Measurements from ENCODE around the gene LRRC56.

LRRC56 gene

GRCh38 chr11:578276-579035, 41.1 kb downstream of the LRRC56 start:
- Mint-ChIP-seq H3K27ac (peak overlapping the region; percentile 59), H3K9me3 (no peaks in the 10 kb centered on the region), H3K36me3 (no peaks in the 10 kb centered on the region), H3K27me3 (no peaks in the 10 kb centered on the region), H3K4me1 (peaks cover 57% of the 10 kb centered on the region), H3K4me3 (peak overlapping the region; percentile 93)

GRCh38 chr11:579830-580601, 42.7 kb downstream of the LRRC56 start:
- Mint-ChIP-seq H3K9me3 (no peaks in the 10 kb centered on the region), H3K36me3 (no peaks in the 10 kb centered on the region), H3K27ac (peak overlapping the region; percentile 25), H3K27me3 (no peaks in the 10 kb centered on the region), H3K4me1 (peaks cover 45% of the 10 kb centered on the region), H3K4me3 (peak overlapping the region; percentile 49)

GRCh38 chr11:581342-581741, 44.0 kb downstream of the LRRC56 start:
- peaks cover 2% of the 10 kb centered on the region for H3K36me3 Mint-ChIP-seq
- H3K27ac Mint-ChIP-seq, result no peak overlapping the region
- peaks cover 47% of the 10 kb centered on the region for H3K4me1 Mint-ChIP-seq

GRCh38 chr11:581752-582151, 44.4 kb downstream of the LRRC56 start:
- no peak overlapping the region for H3K27ac Mint-ChIP-seq
- no peaks in the 10 kb centered on the region for H3K27me3 Mint-ChIP-seq
- peaks cover 2% of the 10 kb centered on the region for H3K36me3 Mint-ChIP-seq
- H3K4me3 Mint-ChIP-seq, result no peak overlapping the region
- H3K4me1 Mint-ChIP-seq, result peaks cover 49% of the 10 kb centered on the region
- no peaks in the 10 kb centered on the region for H3K9me3 Mint-ChIP-seq

More at GRCh38 chr11:581342-581741, 44.0 kb downstream of the LRRC56 start:
- Mint-ChIP-seq H3K9me3 (no peaks in the 10 kb centered on the region), H3K4me3 (no peak overlapping the region), H3K27me3 (no peaks in the 10 kb centered on the region)

- H3K27me3 Mint-ChIP-seq, result no peaks in the 10 kb centered on the region
- no peak overlapping the region for H3K27ac Mint-ChIP-seq
- no peaks in the 10 kb centered on the region for H3K9me3 Mint-ChIP-seq
- no peak overlapping the region for H3K4me3 Mint-ChIP-seq
- H3K4me1 Mint-ChIP-seq, result peaks cover 48% of the 10 kb centered on the region
- H3K36me3 Mint-ChIP-seq, result peaks cover 9% of the 10 kb centered on the region
Measured at GRCh38 chr11:584287-584686, 47.0 kb downstream of the LRRC56 start.

GRCh38 chr11:586376-587316, 49.3 kb downstream of the LRRC56 start:
- H3K27ac Mint-ChIP-seq, result peak overlapping the region; percentile 59

GRCh38 chr11:587546-587945, 50.2 kb downstream of the LRRC56 start:
- no peaks in the 10 kb centered on the region for H3K9me3 Mint-ChIP-seq
- H3K4me3 Mint-ChIP-seq, result peak overlapping the region; percentile 87
- peaks cover 29% of the 10 kb centered on the region for H3K4me1 Mint-ChIP-seq
- H3K27ac Mint-ChIP-seq, result peak overlapping the region; percentile 91
- peaks cover 16% of the 10 kb centered on the region for H3K36me3 Mint-ChIP-seq
- no peaks in the 10 kb centered on the region for H3K27me3 Mint-ChIP-seq

More at GRCh38 chr11:586376-587316, 49.3 kb downstream of the LRRC56 start:
- no peaks in the 10 kb centered on the region for H3K27me3 Mint-ChIP-seq
- no peaks in the 10 kb centered on the region for H3K9me3 Mint-ChIP-seq
- peak overlapping the region; percentile 19 for H3K4me3 Mint-ChIP-seq
- peaks cover 14% of the 10 kb centered on the region for H3K36me3 Mint-ChIP-seq
- H3K4me1 Mint-ChIP-seq, result peaks cover 32% of the 10 kb centered on the region

- peak overlapping the region; percentile 87 for H3K4me3 Mint-ChIP-seq
- peaks cover 29% of the 10 kb centered on the region for H3K4me1 Mint-ChIP-seq
- no peaks in the 10 kb centered on the region for H3K27me3 Mint-ChIP-seq
- no peaks in the 10 kb centered on the region for H3K9me3 Mint-ChIP-seq
- H3K27ac Mint-ChIP-seq, result peak overlapping the region; percentile 91
- peaks cover 16% of the 10 kb centered on the region for H3K36me3 Mint-ChIP-seq
Measured at GRCh38 chr11:587978-588380, 50.7 kb downstream of the LRRC56 start.

GRCh38 chr11:589798-590197, 52.5 kb downstream of the LRRC56 start:
- H3K4me3 Mint-ChIP-seq, result no peak overlapping the region
- H3K27me3 Mint-ChIP-seq, result no peaks in the 10 kb centered on the region
- peaks cover 21% of the 10 kb centered on the region for H3K36me3 Mint-ChIP-seq
- peaks cover 29% of the 10 kb centered on the region for H3K4me1 Mint-ChIP-seq
- no peaks in the 10 kb centered on the region for H3K9me3 Mint-ChIP-seq
- H3K27ac Mint-ChIP-seq, result peak overlapping the region; percentile 70

GRCh38 chr11:590997-591396, 53.7 kb downstream of the LRRC56 start:
- Mint-ChIP-seq H3K27ac (peak overlapping the region; percentile 17), H3K27me3 (no peaks in the 10 kb centered on the region), H3K36me3 (peaks cover 21% of the 10 kb centered on the region), H3K9me3 (no peaks in the 10 kb centered on the region), H3K4me1 (peaks cover 28% of the 10 kb centered on the region), H3K4me3 (no peak overlapping the region)

- H3K4me1 Mint-ChIP-seq, result peaks cover 19% of the 10 kb centered on the region
- H3K9me3 Mint-ChIP-seq, result no peaks in the 10 kb centered on the region
- H3K27ac Mint-ChIP-seq, result no peak overlapping the region
- peaks cover 20% of the 10 kb centered on the region for H3K36me3 Mint-ChIP-seq
- no peak overlapping the region for H3K4me3 Mint-ChIP-seq
- H3K27me3 Mint-ChIP-seq, result no peaks in the 10 kb centered on the region
Measured at GRCh38 chr11:592501-592900, 55.2 kb downstream of the LRRC56 start.

- no peak overlapping the region for H3K4me3 Mint-ChIP-seq
- no peak overlapping the region for H3K27ac Mint-ChIP-seq
- peaks cover 19% of the 10 kb centered on the region for H3K36me3 Mint-ChIP-seq
- no peaks in the 10 kb centered on the region for H3K27me3 Mint-ChIP-seq
- H3K9me3 Mint-ChIP-seq, result no peaks in the 10 kb centered on the region
- H3K4me1 Mint-ChIP-seq, result peaks cover 15% of the 10 kb centered on the region
Measured at GRCh38 chr11:592918-593317, 55.6 kb downstream of the LRRC56 start.

- no peaks in the 10 kb centered on the region for H3K9me3 Mint-ChIP-seq
- no peak overlapping the region for H3K27ac Mint-ChIP-seq
- no peaks in the 10 kb centered on the region for H3K27me3 Mint-ChIP-seq
- peaks cover 16% of the 10 kb centered on the region for H3K36me3 Mint-ChIP-seq
- H3K4me1 Mint-ChIP-seq, result peaks cover 11% of the 10 kb centered on the region
- no peak overlapping the region for H3K4me3 Mint-ChIP-seq
Measured at GRCh38 chr11:593347-593746, 56.0 kb downstream of the LRRC56 start.

GRCh38 chr11:595400-595799, 58.1 kb downstream of the LRRC56 start:
- Mint-ChIP-seq H3K36me3 (peaks cover 12% of the 10 kb centered on the region), H3K27ac (no peak overlapping the region)

GRCh38 chr11:596374-596773, 59.0 kb downstream of the LRRC56 start:
- H3K4me3 Mint-ChIP-seq, result no peak overlapping the region
- no peak overlapping the region for H3K27ac Mint-ChIP-seq
- peaks cover 10% of the 10 kb centered on the region for H3K36me3 Mint-ChIP-seq
- no peaks in the 10 kb centered on the region for H3K4me1 Mint-ChIP-seq
- no peaks in the 10 kb centered on the region for H3K9me3 Mint-ChIP-seq
- H3K27me3 Mint-ChIP-seq, result no peaks in the 10 kb centered on the region

More at GRCh38 chr11:595400-595799, 58.1 kb downstream of the LRRC56 start:
- Mint-ChIP-seq H3K4me1 (no peaks in the 10 kb centered on the region), H3K27me3 (no peaks in the 10 kb centered on the region), H3K9me3 (no peaks in the 10 kb centered on the region), H3K4me3 (no peak overlapping the region)
